Activated T-cell treated with anti-CD3 and anti-CD28 coated beads, Interleukin-2, amount 50 U/mL, for 4 hours (primary cell): Measurements from ENCODE around the gene ASS1. TPM values are rescaled to one million over a fixed set of nuclear protein-coding genes. Genes with fewer than 3 reads are reported as not detected.

Experiments used
- ATAC-seq, 2 donors: fragments of 200-7000 bp; cut with Tn5 transposase; one replicate each; pipeline ENCODE4 v1.10.0; 2021
- DNase-seq: peaks from one replicate; pipeline ENCODE4 v3.0.0-alpha.2; 2020
- H3K27me3 Mint-ChIP-seq: one replicate; pipeline ENCODE4 v1.8.0; 2021; ENCODE audit warnings: low read depth, mixed read lengths
- H3K36me3 Mint-ChIP-seq: one replicate; pipeline ENCODE4 v1.8.0; 2022; ENCODE audit warnings: mixed read lengths; ENCODE audit not compliant: insufficient read depth
- H3K4me1 Mint-ChIP-seq: one replicate; pipeline ENCODE4 v1.8.0; 2021; ENCODE audit warnings: low read depth, mixed read lengths
- H3K4me3 Mint-ChIP-seq: one replicate; pipeline ENCODE4 v1.8.0; 2021; ENCODE audit warnings: mild to moderate bottlenecking, moderate library complexity, mixed read lengths
- H3K9me3 Mint-ChIP-seq: one replicate; pipeline ENCODE4 v1.8.0; 2021; ENCODE audit warnings: mixed read lengths
- total RNA-seq, 3 donors: library from RNA; stranded (reverse); gene quantifications; one replicate each; pipeline ENCODE4 v1.2.1, GENCODE V29; 2021

ASS1 gene
- total RNA-seq, 3 donors from 2014 or later = 1.4 to 2.6 (median 2.6) TPM

GRCh38 chr9:130536701-130537107 is 91.9 kb downstream of the ASS1 start:
- H3K4me1 Mint-ChIP-seq = peaks cover 13% of the 10 kb centered on the region
- ATAC-seq = no peak
- DNase-seq = no peak
- H3K9me3 Mint-ChIP-seq = no peaks in the 10 kb centered on the region
- no peak overlapping the region for H3K4me3 Mint-ChIP-seq
- H3K36me3 Mint-ChIP-seq = no peaks in the 10 kb centered on the region
- peaks cover 71% of the 10 kb centered on the region for H3K27me3 Mint-ChIP-seq

- DNase-seq = no peak
- H3K27me3 Mint-ChIP-seq = peaks cover 72% of the 10 kb centered on the region
- H3K4me3 Mint-ChIP-seq = no peak overlapping the region
- H3K9me3 Mint-ChIP-seq = no peaks in the 10 kb centered on the region
- peak; percentile 18 to 36 for ATAC-seq
- H3K4me1 Mint-ChIP-seq = peaks cover 13% of the 10 kb centered on the region
- no peaks in the 10 kb centered on the region for H3K36me3 Mint-ChIP-seq
These were observed 92.7 kb downstream of the ASS1 start for GRCh38 chr9:130537346-130538050.

GRCh38 chr9:130539420-130540223 is 94.9 kb downstream of the ASS1 start:
- Mint-ChIP-seq H3K27me3 (peaks cover 72% of the 10 kb centered on the region), H3K4me3 (no peak overlapping the region), H3K4me1 (peaks cover 13% of the 10 kb centered on the region), H3K36me3 (no peaks in the 10 kb centered on the region), H3K9me3 (no peaks in the 10 kb centered on the region)
- ATAC-seq (no peak), DNase-seq (no peak)

GRCh38 chr9:130541533-130541932 is 96.8 kb downstream of the ASS1 start:
- Mint-ChIP-seq H3K4me3 (no peak overlapping the region), H3K36me3 (no peaks in the 10 kb centered on the region), H3K4me1 (peaks cover 7% of the 10 kb centered on the region), H3K9me3 (no peaks in the 10 kb centered on the region), H3K27me3 (peaks cover 59% of the 10 kb centered on the region)
- DNase-seq (no peak), ATAC-seq (no peak)

- Mint-ChIP-seq H3K9me3 (no peaks in the 10 kb centered on the region), H3K36me3 (no peaks in the 10 kb centered on the region), H3K27me3 (peaks cover 54% of the 10 kb centered on the region), H3K4me3 (no peak overlapping the region), H3K4me1 (peaks cover 7% of the 10 kb centered on the region)
- ATAC-seq (no peak), DNase-seq (no peak)
These were observed 97.3 kb downstream of the ASS1 start for GRCh38 chr9:130542038-130542437.

- DNase-seq (no peak), ATAC-seq (peak in 1 of 2 donors; percentile 48)
- Mint-ChIP-seq H3K9me3 (no peaks in the 10 kb centered on the region), H3K27me3 (peaks cover 48% of the 10 kb centered on the region), H3K4me1 (peaks cover 3% of the 10 kb centered on the region), H3K36me3 (no peaks in the 10 kb centered on the region), H3K4me3 (no peak overlapping the region)
These were observed 97.9 kb downstream of the ASS1 start for GRCh38 chr9:130542457-130543228.

GRCh38 chr9:130543368-130543767 is 98.6 kb downstream of the ASS1 start:
- DNase-seq (no peak), ATAC-seq (no peak)
- no peaks in the 10 kb centered on the region for H3K4me1 Mint-ChIP-seq
- H3K27me3 Mint-ChIP-seq = peaks cover 41% of the 10 kb centered on the region
- no peak overlapping the region for H3K4me3 Mint-ChIP-seq
- H3K9me3 Mint-ChIP-seq = no peaks in the 10 kb centered on the region
- no peaks in the 10 kb centered on the region for H3K36me3 Mint-ChIP-seq

GRCh38 chr9:130543859-130544258 is 99.1 kb downstream of the ASS1 start:
- no peaks in the 10 kb centered on the region for H3K9me3 Mint-ChIP-seq
- no peak for ATAC-seq
- H3K27me3 Mint-ChIP-seq = peaks cover 36% of the 10 kb centered on the region
- H3K4me3 Mint-ChIP-seq = no peak overlapping the region
- no peaks in the 10 kb centered on the region for H3K4me1 Mint-ChIP-seq
- no peak for DNase-seq
- no peaks in the 10 kb centered on the region for H3K36me3 Mint-ChIP-seq

DNA sequence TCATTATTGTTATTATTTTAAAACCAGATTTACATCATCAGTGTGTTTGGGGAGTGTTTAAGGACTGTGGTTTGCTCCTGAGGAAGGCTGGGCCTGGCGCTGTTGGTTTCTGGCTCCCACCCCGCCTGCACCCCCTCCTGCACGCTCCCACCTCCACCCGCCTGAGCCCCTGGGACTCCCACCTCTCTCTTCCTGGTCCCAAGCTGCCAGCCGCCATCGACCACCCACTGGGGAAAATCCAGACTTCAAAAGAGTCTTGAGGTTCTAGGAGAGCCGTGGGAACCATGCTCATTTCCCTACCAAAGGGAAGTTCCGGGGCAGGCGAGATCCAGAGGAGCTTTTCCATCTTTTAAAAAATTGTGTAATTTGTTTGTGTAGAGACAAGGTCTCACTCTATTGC is 99.6 kb downstream of the ASS1 start:
- DNase-seq (no peak), ATAC-seq (no peak)
- no peak overlapping the region for H3K4me3 Mint-ChIP-seq
- no peaks in the 10 kb centered on the region for H3K36me3 Mint-ChIP-seq
- H3K27me3 Mint-ChIP-seq = peaks cover 32% of the 10 kb centered on the region
- no peaks in the 10 kb centered on the region for H3K4me1 Mint-ChIP-seq
- peaks cover 4% of the 10 kb centered on the region for H3K9me3 Mint-ChIP-seq

- no peak for DNase-seq
- Mint-ChIP-seq H3K36me3 (no peaks in the 10 kb centered on the region), H3K27me3 (peaks cover 16% of the 10 kb centered on the region), H3K4me1 (no peaks in the 10 kb centered on the region), H3K4me3 (no peak overlapping the region), H3K9me3 (peaks cover 4% of the 10 kb centered on the region)
- no peak for ATAC-seq
These were observed 103.3 kb downstream of the ASS1 start for GRCh38 chr9:130548103-130548502.

DNA sequence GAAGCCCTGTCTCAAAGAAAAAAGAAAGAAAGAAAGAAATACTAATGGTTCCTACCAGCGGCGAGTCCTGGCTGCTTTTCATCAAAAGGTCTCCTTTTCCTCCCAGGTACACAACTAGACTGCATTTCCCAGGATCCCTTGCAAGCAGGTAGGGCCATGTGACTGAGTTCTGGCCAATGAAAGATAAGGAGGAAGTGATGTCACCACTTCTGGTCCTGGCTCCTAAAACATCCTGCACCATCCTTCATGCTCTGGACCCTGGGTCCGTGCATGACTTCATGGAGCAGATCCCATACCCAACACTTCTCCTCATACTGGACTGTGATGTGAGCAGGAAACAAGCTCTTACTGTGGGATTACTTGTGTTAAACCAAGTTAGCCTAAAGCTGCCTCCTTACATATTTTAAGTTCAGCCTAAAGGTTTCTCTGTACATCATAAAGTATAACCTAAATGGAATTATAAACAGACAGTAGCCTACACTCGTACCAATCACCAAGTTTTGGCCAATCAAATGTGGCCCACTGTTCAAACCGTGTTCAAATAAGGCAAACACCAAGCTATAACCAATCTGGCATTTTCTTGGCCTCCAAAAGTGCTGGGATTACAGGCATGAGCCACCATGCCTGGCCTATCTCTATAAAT is 104.5 kb downstream of the ASS1 start:
- H3K9me3 Mint-ChIP-seq = peaks cover 4% of the 10 kb centered on the region
- H3K4me1 Mint-ChIP-seq = no peaks in the 10 kb centered on the region
- ATAC-seq = no peak
- H3K4me3 Mint-ChIP-seq = no peak overlapping the region
- no peaks in the 10 kb centered on the region for H3K36me3 Mint-ChIP-seq
- no peak for DNase-seq
- H3K27me3 Mint-ChIP-seq = peaks cover 10% of the 10 kb centered on the region
